ENCODE data around the gene SND1.

GRCh38 chr7:127959770-127960169, 307.8 kb downstream of the SND1 start:
- no peak for TF ChIP-seq CTCF (IDR thresholded peaks at IDR 0.05; ENCODE audit: insufficient read depth, low read length, poor library complexity, severe bottlenecking)
- no peak for TF ChIP-seq EZH2phosphoT487 (conservative IDR thresholded peaks at IDR 0.05; ENCODE audit: low read length)

Data from SU-DHL-6 (cell line).